Ishikawa (cell line): ENCODE data around the gene STK32C.

Source experiments
- CEBPB ChIP-seq: IDR thresholded peaks from 2 replicates; pipeline ENCODE4 v1.6.1; 2012
- CREB1 ChIP-seq: IDR thresholded peaks from 2 replicates; pipeline ENCODE4 v1.6.1; 2012; ENCODE audit warnings: low read depth
- EGR1 ChIP-seq: IDR thresholded peaks from 2 replicates; pipeline ENCODE4 v1.6.1; 2012
- EP300 ChIP-seq: IDR thresholded peaks from 2 replicates; pipeline ENCODE4 v1.6.1; 2012; ENCODE audit warnings: borderline replicate concordance
- FOXM1 ChIP-seq: IDR thresholded peaks from 2 replicates; pipeline ENCODE4 v1.6.1; 2012; ENCODE audit warnings: low read depth, borderline replicate concordance
- MAX ChIP-seq: IDR thresholded peaks from 2 replicates; pipeline ENCODE4 v1.6.1; 2012
- NFIC ChIP-seq: IDR thresholded peaks from 2 replicates; pipeline ENCODE4 v1.6.1; 2012
- RAD21 ChIP-seq: IDR thresholded peaks from 2 replicates; pipeline ENCODE4 v1.6.1; 2012; ENCODE audit warnings: low read depth
- REST ChIP-seq: IDR thresholded peaks from 2 replicates; pipeline ENCODE4 v1.6.1; 2012; ENCODE audit warnings: low read depth, mild to moderate bottlenecking
- TAF1 ChIP-seq: IDR thresholded peaks from 2 replicates; pipeline ENCODE4 v1.6.1; 2012; ENCODE audit warnings: low read depth, mild to moderate bottlenecking
- TCF12 ChIP-seq: IDR thresholded peaks from 2 replicates; pipeline ENCODE4 v1.6.1; 2012; ENCODE audit warnings: low read depth
- TEAD4 ChIP-seq: IDR thresholded peaks from 2 replicates; pipeline ENCODE4 v1.6.1; 2012
- USF1 ChIP-seq: IDR thresholded peaks from 2 replicates; pipeline ENCODE4 v1.6.1; 2012
- YY1 ChIP-seq: IDR thresholded peaks from 2 replicates; pipeline ENCODE4 v1.6.1; 2012; ENCODE audit warnings: low read depth
- ZBTB7A ChIP-seq: IDR thresholded peaks from 2 replicates; pipeline ENCODE4 v1.6.1; 2012; ENCODE audit warnings: low read depth

Gene STK32C

GRCh38 chr10:132313305-132313704 is 5.6 kb upstream of the STK32C start:
- no peak for TF ChIP-seq ZBTB7A
- no peak for TF ChIP-seq USF1
- TF ChIP-seq YY1, result no peak
- TF ChIP-seq NFIC, result no peak
- TF ChIP-seq EGR1, result no peak
- no peak for TF ChIP-seq TEAD4
- TF ChIP-seq CEBPB, result no peak
- TF ChIP-seq TCF12, result no peak
- no peak for TF ChIP-seq RAD21
- no peak for TF ChIP-seq MAX
- no peak for TF ChIP-seq REST
- no peak for TF ChIP-seq EP300

- TF ChIP-seq TEAD4 (no peak), USF1 (peak; percentile 73; the same call in 1 of the 2 replicates)
Observed at GRCh38 chr10:132311338-132311939, 3.7 kb upstream of the STK32C start.

- TF ChIP-seq CEBPB, result no peak
- no peak for TF ChIP-seq EP300
- TF ChIP-seq ZBTB7A, result no peak
- TF ChIP-seq TCF12, result no peak
- TF ChIP-seq EGR1, result no peak
- TF ChIP-seq TEAD4, result no peak
- TF ChIP-seq MAX, result no peak
- TF ChIP-seq TAF1, result no peak
- TF ChIP-seq REST, result no peak
- no peak for TF ChIP-seq FOXM1
- TF ChIP-seq USF1, result no peak
Observed at GRCh38 chr10:132310701-132311337, 3.1 kb upstream of the STK32C start.

GRCh38 chr10:132309879-132310591 is 2.3 kb upstream of the STK32C start:
- TF ChIP-seq TEAD4 (no peak), FOXM1 (no peak), NFIC (no peak), RAD21 (no peak), TAF1 (no peak), CEBPB (no peak), REST (no peak), CREB1 (no peak), MAX (no peak), USF1 (no peak), EP300 (no peak), YY1 (no peak), EGR1 (no peak), TCF12 (no peak), ZBTB7A (no peak)
